Right lobe of liver (tissue), 6 donors: ENCODE results near the gene HHAT. TPM values are rescaled to one million over a fixed set of nuclear protein-coding genes. Genes with fewer than 3 reads are reported as not detected.

Experiments
- ATAC-seq, 4 donors: fragments of 200-7000 bp; cut with Tn5 transposase; one replicate each; pipeline ENCODE4 v1.9.1; 2020; ENCODE audit warnings: mild to moderate bottlenecking in 4 of 4, moderate library complexity in 4 of 4
- DNase-seq, 3 donors: peaks; one replicate each; pipeline ENCODE4 v3.0.0-alpha.2; 2020
- H3K27ac ChIP-seq, 3 donors: fragments of 200-600 bp; one replicate each; pipeline ENCODE4 v1.8.0; 2022
- H3K27me3 ChIP-seq, 2 donors: fragments of 200-600 bp; one replicate each; pipeline ENCODE4 v1.8.0; 2022
- H3K36me3 ChIP-seq, 4 donors: fragments of 200-600 bp; sonication (generic) in 1 of 4; one replicate each; pipeline versions ENCODE4 v1.5.1 to v1.8.0; 2017 to 2022; ENCODE audit warnings: control low read depth in 1 of 4
- H3K4me1 ChIP-seq, 4 donors: fragments of 200-600 bp; sonication (generic) in 1 of 4; one replicate each; pipeline versions ENCODE4 v1.5.1 to v1.8.0; 2017 to 2022; ENCODE audit warnings: control low read depth in 1 of 4
- H3K4me3 ChIP-seq, 3 donors: fragments of 200-600 bp; one replicate each; pipeline ENCODE4 v1.8.0; 2022
- H3K9me3 ChIP-seq, 4 donors: fragments of 200-600 bp; sonication (generic) in 1 of 4; one replicate each; pipeline versions ENCODE4 v1.5.1 to v1.8.0; 2017 to 2022; ENCODE audit warnings: control low read depth in 1 of 4
- POLR2A ChIP-seq: fragments of 450-650 bp; IDR thresholded peaks from one replicate; pipeline ENCODE4 v1.6.1; 2017; ENCODE audit warnings: antibody characterized with exemption, mild to moderate bottlenecking
- WGBS: methylation state at CpG from one replicate; pipeline ENCODE4 v1.1.6; 2018; ENCODE audit warnings: low coverage, low lambda C conversion rate; ENCODE audit not compliant: insufficient coverage; ENCODE audit errors: missing lambda C conversion rate; 5-methylcytosine and 5-hydroxymethylcytosine counted together
- intact Hi-C, 2 donors: fragments of 100-400 bp; cut with DNase I; formaldehyde crosslinking; loops; one replicate each; pipeline versions ENCODE4 v1.11.2 to v1.14.1; 2022
- total RNA-seq, 6 experiments: library from RNA; depleted of rRNA in 2 of 6; stranded (reverse); fragments of >200 nt in 2 of 6; fragmentation: NEBNext Ultra II Directional in 3 of 6; extraction: Animal tissue kit (Norgen Biotek cat#: 25700) in 3 of 6; gene quantifications; one replicate each; pipeline versions ENCODE4 v1.1.0 to v1.2.4, GENCODE V29; 2016 to 2023
- TF ChIP-seq, protein P1 (sequence below), 4 donors: fragments of 200-600 bp in 3 of 4; fragments of 450-650 bp in 1 of 4; IDR thresholded peaks; one replicate each; pipeline versions ENCODE4 v1.5.1 to v1.8.0; 2016 to 2022; ENCODE audit warnings: antibody characterized with exemption in 4 of 4, mild to moderate bottlenecking in 2 of 4
- donor health status: DM: no; HTN: yes; CAD: no.
- donor health status: DM: no; HTN: no; CAD: no.
- donor health status: DM: no; HTN: no; CAD: no.
- donor health status: DM: no; HTN: yes; CAD: no.
- donor health status: DM: no; HTN: yes; CAD: no.

HHAT gene
- total RNA-seq, 6 experiments from 2014 or later: 2.2 to 4.1 (median 2.7) TPM

DNA sequence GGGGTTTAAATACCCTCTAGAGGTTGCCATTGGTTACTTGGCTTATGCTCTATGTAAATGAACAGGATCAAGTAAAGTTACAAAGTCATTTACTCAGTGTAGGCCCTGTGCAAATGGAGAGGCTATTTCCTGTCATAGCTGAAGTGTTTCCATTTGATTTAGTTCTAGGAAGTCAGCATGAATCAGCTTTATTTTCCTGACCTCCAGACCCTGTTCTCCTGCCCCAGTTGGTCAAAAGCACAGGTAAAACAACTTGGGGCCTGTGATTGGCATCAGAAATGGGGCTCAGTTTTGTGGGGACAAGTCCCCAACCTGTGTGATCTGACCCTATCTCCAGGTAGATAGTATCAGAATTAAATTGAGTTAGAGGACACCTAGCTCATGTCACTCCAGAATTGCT, 239.9 kb downstream of the HHAT start:
- ATAC-seq (no peak), DNase-seq (no peak)
- intact Hi-C loops: no loop called here
- no peaks in the 10 kb centered on the region for H3K4me1 ChIP-seq
- H3K4me3 ChIP-seq: no peak overlapping the region
- TF ChIP-seq, protein P1, sequence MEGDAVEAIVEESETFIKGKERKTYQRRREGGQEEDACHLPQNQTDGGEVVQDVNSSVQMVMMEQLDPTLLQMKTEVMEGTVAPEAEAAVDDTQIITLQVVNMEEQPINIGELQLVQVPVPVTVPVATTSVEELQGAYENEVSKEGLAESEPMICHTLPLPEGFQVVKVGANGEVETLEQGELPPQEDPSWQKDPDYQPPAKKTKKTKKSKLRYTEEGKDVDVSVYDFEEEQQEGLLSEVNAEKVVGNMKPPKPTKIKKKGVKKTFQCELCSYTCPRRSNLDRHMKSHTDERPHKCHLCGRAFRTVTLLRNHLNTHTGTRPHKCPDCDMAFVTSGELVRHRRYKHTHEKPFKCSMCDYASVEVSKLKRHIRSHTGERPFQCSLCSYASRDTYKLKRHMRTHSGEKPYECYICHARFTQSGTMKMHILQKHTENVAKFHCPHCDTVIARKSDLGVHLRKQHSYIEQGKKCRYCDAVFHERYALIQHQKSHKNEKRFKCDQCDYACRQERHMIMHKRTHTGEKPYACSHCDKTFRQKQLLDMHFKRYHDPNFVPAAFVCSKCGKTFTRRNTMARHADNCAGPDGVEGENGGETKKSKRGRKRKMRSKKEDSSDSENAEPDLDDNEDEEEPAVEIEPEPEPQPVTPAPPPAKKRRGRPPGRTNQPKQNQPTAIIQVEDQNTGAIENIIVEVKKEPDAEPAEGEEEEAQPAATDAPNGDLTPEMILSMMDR (IDR thresholded peaks at IDR 0.05): no peak
- no peak for TF ChIP-seq POLR2A
- H3K9me3 ChIP-seq: no peaks in the 10 kb centered on the region
- no peaks in the 10 kb centered on the region for H3K36me3 ChIP-seq
- H3K27me3 ChIP-seq: no peaks in the 10 kb centered on the region
- H3K27ac ChIP-seq: no peak overlapping the region

DNA sequence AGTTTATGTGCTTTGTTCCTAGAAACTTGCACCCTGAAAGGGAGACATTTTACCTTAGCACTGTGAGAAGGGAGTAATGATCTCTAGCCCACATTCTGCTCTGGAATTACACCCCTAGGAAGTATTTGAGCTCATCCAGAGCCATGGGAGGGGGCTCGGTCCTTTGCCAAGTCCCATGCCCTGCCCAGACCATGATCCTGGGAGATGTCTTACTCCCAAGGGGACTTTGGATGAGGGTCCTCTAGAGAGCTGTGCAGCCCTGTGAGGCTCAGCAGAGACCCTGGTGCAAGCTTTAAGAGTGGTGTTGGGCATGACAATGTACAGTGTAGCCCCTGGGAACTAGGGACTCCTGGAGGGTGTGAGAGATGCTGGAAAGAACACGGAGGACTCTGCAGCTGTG, 241.4 kb downstream of the HHAT start:
- Histone ChIP-seq H3K36me3 (no peaks in the 10 kb centered on the region), H3K4me1 (no peaks in the 10 kb centered on the region), H3K27ac (no peak overlapping the region), H3K4me3 (no peak overlapping the region), H3K9me3 (no peaks in the 10 kb centered on the region), H3K27me3 (no peaks in the 10 kb centered on the region)
- 83% methylated on average over 1 of the region's 2 CpGs for WGBS
- intact Hi-C loops: no loop called here
- no peak for TF ChIP-seq POLR2A
- TF ChIP-seq, protein P1 (IDR thresholded peaks at IDR 0.05): no peak
- no peak for DNase-seq
- no peak for ATAC-seq

DNA sequence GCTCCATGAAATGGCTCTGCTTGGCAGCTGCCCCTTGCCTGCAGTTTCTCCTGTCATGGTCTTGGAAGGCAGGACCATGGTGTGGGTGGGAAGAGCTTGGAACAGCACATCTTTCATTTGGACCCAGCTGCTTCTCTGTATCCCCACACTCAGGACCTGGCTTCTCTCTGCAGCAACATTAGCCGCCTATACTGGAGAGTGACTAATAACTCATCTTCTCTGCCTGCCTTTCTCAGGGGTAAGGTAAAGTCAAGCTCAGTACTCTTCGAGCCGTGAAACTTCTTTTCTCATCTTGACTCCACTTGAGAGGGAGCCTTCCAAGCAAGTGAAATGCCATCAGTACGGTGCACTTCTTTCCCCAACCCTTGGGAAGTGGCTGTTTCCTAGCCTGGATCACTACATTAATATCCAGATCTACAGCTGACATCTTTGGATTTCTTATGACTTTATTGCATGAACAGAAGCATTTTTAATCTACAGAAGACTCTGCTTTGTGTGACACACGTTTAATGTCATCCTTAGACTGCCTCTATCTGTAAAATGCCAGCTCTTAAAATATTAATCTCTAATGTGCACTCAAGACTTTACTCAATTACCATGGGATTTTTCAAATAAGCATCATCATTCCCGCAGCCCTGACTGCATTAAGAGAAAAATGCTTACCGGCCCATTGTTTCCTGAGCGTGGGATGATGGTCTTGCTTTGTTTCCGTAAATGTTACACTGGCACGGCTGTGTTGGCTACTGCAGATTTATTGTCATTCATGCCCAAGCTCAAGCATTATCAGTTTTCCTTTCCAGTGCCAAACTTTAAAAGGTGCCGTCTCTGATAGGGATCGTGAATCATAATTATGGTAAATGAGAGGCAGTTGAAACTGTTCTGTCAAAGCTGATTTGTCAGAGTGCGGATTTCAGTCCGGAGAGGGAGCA, 242.9 kb downstream of the HHAT start:
- ATAC-seq: no peak
- Histone ChIP-seq H3K4me3 (no peak overlapping the region), H3K36me3 (no peaks in the 10 kb centered on the region), H3K27me3 (no peaks in the 10 kb centered on the region), H3K27ac (no peak overlapping the region), H3K4me1 (no peaks in the 10 kb centered on the region), H3K9me3 (no peaks in the 10 kb centered on the region)
- no peak for TF ChIP-seq POLR2A
- TF ChIP-seq, protein P1 (IDR thresholded peaks at IDR 0.05): no peak
- no peak for DNase-seq
- intact Hi-C loops: no loop called here
- 78% methylated on average over 13 of the region's 14 CpGs for WGBS

DNA sequence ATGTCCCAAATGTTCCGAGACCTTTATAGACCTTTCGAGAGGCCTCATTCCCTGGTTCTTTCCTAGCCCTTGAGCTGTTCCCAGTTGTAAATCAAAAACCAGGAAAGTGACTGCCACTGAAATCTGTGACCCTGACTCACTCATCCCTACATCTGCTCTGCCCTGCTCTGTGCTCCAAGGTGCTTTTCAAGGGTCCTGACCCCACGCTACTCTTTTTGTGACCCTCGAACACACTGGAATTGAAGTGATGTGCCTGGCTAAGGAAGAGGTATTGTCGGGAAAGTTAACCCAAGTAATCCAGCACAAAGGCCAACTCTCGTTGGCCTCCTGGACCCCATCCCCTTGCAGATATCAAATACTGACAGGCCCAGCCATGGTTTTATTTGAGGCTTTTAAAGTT, 244.4 kb downstream of the HHAT start:
- no peaks in the 10 kb centered on the region for H3K9me3 ChIP-seq
- H3K27ac ChIP-seq: no peak overlapping the region
- DNase-seq: no peak
- no peaks in the 10 kb centered on the region for H3K27me3 ChIP-seq
- TF ChIP-seq, protein P1 (IDR thresholded peaks at IDR 0.05): no peak
- TF ChIP-seq POLR2A: no peak
- H3K4me1 ChIP-seq: no peaks in the 10 kb centered on the region
- WGBS: 68% methylated on average over 6 of the region's 6 CpGs
- H3K4me3 ChIP-seq: no peak overlapping the region
- no peaks in the 10 kb centered on the region for H3K36me3 ChIP-seq
- intact Hi-C loops: no loop called here
- ATAC-seq: no peak
